ENCODE measurements around the gene POLRMT.
"Not testable (repeated sequence)": the region's sequence is repeated elsewhere in the genome, so short reads cannot be mapped to it uniquely, and the experiment has no call there.

POLRMT gene

DNA sequence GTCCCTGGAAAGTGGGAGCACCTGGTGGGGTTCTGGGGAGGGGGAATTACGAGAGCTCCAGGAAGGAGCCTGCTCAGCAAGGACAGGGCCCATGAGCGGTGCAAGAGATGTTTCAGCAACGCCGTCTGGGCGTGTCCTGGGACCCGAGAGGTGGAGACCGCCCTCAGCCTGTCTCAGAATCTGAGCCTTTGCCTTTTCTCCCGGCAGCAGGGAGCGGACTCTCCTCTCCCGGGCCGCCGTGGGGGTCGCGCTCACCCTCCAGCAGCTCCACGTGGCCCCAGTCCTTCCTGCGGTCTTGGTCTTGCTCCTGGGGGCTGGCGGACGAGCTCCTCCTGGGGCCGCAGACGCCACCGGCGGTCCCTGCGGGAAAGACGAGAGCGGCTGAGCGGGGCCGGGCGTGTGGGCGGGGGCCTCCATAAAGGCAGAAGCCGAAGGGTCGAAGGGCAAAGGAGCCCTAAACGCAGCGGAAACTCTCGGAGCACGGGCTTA is 714 bp downstream of the POLRMT start:
- in situ Hi-C loops (cut with HindIII; ENCODE audit: low sequenced_read_pairs): no loop called here
- H3K4me3 ChIP-seq (ENCODE audit: low read depth, low read length): peak overlapping the region; percentile 89
- TF ChIP-seq, protein P1, sequence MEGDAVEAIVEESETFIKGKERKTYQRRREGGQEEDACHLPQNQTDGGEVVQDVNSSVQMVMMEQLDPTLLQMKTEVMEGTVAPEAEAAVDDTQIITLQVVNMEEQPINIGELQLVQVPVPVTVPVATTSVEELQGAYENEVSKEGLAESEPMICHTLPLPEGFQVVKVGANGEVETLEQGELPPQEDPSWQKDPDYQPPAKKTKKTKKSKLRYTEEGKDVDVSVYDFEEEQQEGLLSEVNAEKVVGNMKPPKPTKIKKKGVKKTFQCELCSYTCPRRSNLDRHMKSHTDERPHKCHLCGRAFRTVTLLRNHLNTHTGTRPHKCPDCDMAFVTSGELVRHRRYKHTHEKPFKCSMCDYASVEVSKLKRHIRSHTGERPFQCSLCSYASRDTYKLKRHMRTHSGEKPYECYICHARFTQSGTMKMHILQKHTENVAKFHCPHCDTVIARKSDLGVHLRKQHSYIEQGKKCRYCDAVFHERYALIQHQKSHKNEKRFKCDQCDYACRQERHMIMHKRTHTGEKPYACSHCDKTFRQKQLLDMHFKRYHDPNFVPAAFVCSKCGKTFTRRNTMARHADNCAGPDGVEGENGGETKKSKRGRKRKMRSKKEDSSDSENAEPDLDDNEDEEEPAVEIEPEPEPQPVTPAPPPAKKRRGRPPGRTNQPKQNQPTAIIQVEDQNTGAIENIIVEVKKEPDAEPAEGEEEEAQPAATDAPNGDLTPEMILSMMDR (IDR thresholded peaks at IDR 0.05; ENCODE audit: low read depth, low read length, missing control alignments): no peak
- peak; percentile 28 for DNase-seq (ENCODE audit: low read depth)

GRCh38 chr19:629961-630714 is 3.2 kb downstream of the POLRMT start:
- no peak for DNase-seq (ENCODE audit: low read depth)
- TF ChIP-seq, protein P1 (IDR thresholded peaks at IDR 0.05; ENCODE audit: low read depth, low read length, missing control alignments): no peak
- in situ Hi-C loops (cut with HindIII; ENCODE audit: low sequenced_read_pairs): no loop called here
- no peak overlapping the region for H3K4me3 ChIP-seq (ENCODE audit: low read depth, low read length)

DNA sequence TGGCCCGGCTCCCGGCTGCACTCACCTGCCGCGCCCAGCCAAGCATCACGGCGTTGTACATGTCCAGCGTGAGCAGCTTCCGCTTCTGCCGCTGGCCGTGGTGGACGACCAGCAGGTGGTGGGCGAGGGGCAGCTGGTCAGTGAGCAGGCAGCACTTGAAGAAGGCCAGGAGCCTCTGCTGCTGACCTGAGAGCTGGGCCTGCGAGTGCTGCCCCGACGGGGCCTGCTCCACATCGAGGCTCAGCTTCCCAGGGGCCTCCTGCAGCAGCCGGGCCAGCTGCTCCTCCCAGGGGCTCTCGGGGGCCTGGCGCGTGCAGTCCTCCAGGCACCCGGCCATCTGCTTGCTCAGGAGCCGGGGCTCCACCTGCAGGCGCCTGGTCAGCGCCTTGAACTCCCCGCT is 3.8 kb downstream of the POLRMT start:
- DNase-seq (ENCODE audit: low read depth); H3K4me3 ChIP-seq (ENCODE audit: low read depth, low read length); in situ Hi-C loops (cut with HindIII; ENCODE audit: low sequenced_read_pairs): not testable (repeated sequence)

GRCh38 chr19:628168-628567 is 5.2 kb downstream of the POLRMT start:
- in situ Hi-C loops (cut with HindIII; ENCODE audit: low sequenced_read_pairs): no loop called here
- H3K4me3 ChIP-seq (ENCODE audit: low read depth, low read length): no peak overlapping the region
- no peak for DNase-seq (ENCODE audit: low read depth)
- TF ChIP-seq, protein P1 (IDR thresholded peaks at IDR 0.05; ENCODE audit: low read depth, low read length, missing control alignments): peak; percentile 40

DNA sequence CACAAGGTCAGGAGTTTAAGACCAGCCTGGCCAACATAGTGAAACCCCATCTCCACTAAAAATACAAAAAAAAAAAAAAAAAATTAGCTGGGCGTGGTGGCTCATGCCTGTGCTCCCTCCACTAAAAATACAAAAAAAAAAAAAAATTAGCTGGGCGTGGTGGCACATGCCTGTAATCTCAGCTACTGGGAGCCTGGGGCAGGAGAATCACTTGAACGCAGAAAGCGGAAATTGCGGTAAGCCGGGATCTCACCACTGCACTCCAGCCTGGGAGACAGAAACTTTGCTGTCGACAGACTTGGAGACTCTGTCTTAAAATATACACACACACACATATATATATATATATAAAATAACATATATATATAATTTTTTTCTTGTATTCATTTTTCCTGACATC is 6.8 kb downstream of the POLRMT start:
- H3K4me3 ChIP-seq (ENCODE audit: low read depth, low read length); DNase-seq (ENCODE audit: low read depth); in situ Hi-C loops (cut with HindIII; ENCODE audit: low sequenced_read_pairs): not testable (repeated sequence)

- no peak overlapping the region for H3K4me3 ChIP-seq (ENCODE audit: low read depth, low read length)
- DNase-seq (ENCODE audit: low read depth): no peak
- TF ChIP-seq, protein P1 (IDR thresholded peaks at IDR 0.05; ENCODE audit: low read depth, low read length, missing control alignments): no peak
- in situ Hi-C loops (cut with HindIII; ENCODE audit: low sequenced_read_pairs): no loop called here
Measured at GRCh38 chr19:625257-625656, 8.1 kb downstream of the POLRMT start.

- DNase-seq (ENCODE audit: low read depth): no peak
- no peak overlapping the region for H3K4me3 ChIP-seq (ENCODE audit: low read depth, low read length)
- in situ Hi-C loops (cut with HindIII; ENCODE audit: low sequenced_read_pairs): no loop called here
- TF ChIP-seq, protein P1 (IDR thresholded peaks at IDR 0.05; ENCODE audit: low read depth, low read length, missing control alignments): no peak
Measured at GRCh38 chr19:624433-625109, 8.8 kb downstream of the POLRMT start.

Data from astrocyte of the cerebellum (primary cell).